Measurements from ENCODE around the gene HOXB3.

- TF ChIP-seq POLR2A (IDR thresholded peaks at IDR 0.05; ENCODE audit: low read length) (no peak), GATA1 (IDR thresholded peaks at IDR 0.05; ENCODE audit: low read depth, low read length) (no peak)
These were observed 36.9 kb downstream of the HOXB3 start for GRCh38 chr17:48553190-48553547.
